ENCODE measurements around the gene PPP2R1A.

GRCh38 chr19:52216401-52216800, 26.5 kb downstream of the PPP2R1A start:
- TF ChIP-seq CTCF (IDR thresholded peaks at IDR 0.05; ENCODE audit: low read depth, low read length, missing input control) (no peak), GABPA (IDR thresholded peaks at IDR 0.05 in 1 of 2, conservative IDR thresholded peaks at IDR 0.05 in 1 of 2) (no peak)
